Caco-2 (cell line): ENCODE data around the gene MTCL3.

Experiments
- BruUV-seq: library from RNA; stranded (reverse); fragments of 400-500 nt; replicated peaks from 2 replicates; lab custom pipeline; 2021; lab: Mats Ljungman, UMichigan
- CTCF ChIA-PET: fragments of 300-600 bp; sonication (Branson Sonifier 250); formaldehyde crosslinking; loops from one replicate; lab custom pipeline; 2022; ENCODE audit warnings: antibody characterized with exemption; lab: Charles Lee
- POLR2A ChIA-PET: fragments of 300-600 bp; sonication (Branson Sonifier 250); formaldehyde crosslinking; loops from one replicate; lab custom pipeline; 2022; ENCODE audit warnings: antibody characterized with exemption; lab: Charles Lee
- DNase-seq, 2 experiments: peaks; one replicate each; pipeline versions ENCODE4 v3.0.0 to v3.0.0-alpha.2; 2020 to 2022
- H3K27me3 ChIP-seq: replicated peaks from 2 replicates; pipeline ENCODE4 v1.6.0; 2011; ENCODE audit warnings: low read length; ENCODE audit not compliant: control insufficient read depth, insufficient read depth
- H3K36me3 ChIP-seq: 2 replicates; pipeline ENCODE4 v1.5.1; 2011; ENCODE audit warnings: low read length; ENCODE audit not compliant: control insufficient read depth, insufficient read depth
- H3K4me1 ChIP-seq: fragments of 250-450 bp; sonication (Bioruptor Pico); 2 replicates; pipeline ENCODE4 v1.5.1; 2020; ENCODE audit warnings: mild to moderate bottlenecking
- H3K4me3 ChIP-seq: 2 replicates; pipeline ENCODE4 v1.5.1; 2011; ENCODE audit warnings: low read depth, mild to moderate bottlenecking, control low read depth, low read length
- H3K9me3 ChIP-seq: fragments of 250-450 bp; sonication (Bioruptor Pico); 2 replicates; pipeline ENCODE4 v1.5.1; 2020; ENCODE audit warnings: mild to moderate bottlenecking, moderate library complexity
- H3K27ac Mint-ChIP-seq: one replicate; pipeline ENCODE4 v1.8.0; 2022; ENCODE audit warnings: mixed read lengths; ENCODE audit not compliant: unreplicated experiment
- H3K27me3 Mint-ChIP-seq: one replicate; pipeline ENCODE4 v1.8.0; 2022; ENCODE audit warnings: mixed read lengths; ENCODE audit not compliant: insufficient read depth, unreplicated experiment
- H3K36me3 Mint-ChIP-seq: one replicate; pipeline ENCODE4 v1.8.0; 2022; ENCODE audit warnings: mild to moderate bottlenecking, mixed read lengths; ENCODE audit not compliant: insufficient read depth, unreplicated experiment
- H3K4me1 Mint-ChIP-seq: one replicate; pipeline ENCODE4 v1.8.0; 2022; ENCODE audit warnings: low read depth, mixed read lengths; ENCODE audit not compliant: unreplicated experiment
- H3K4me3 Mint-ChIP-seq: one replicate; pipeline ENCODE4 v1.8.0; 2022; ENCODE audit warnings: mild to moderate bottlenecking, moderate library complexity, mixed read lengths; ENCODE audit not compliant: unreplicated experiment
- H3K9me3 Mint-ChIP-seq: one replicate; pipeline ENCODE4 v1.8.0; 2022; ENCODE audit warnings: mixed read lengths; ENCODE audit not compliant: unreplicated experiment
- intact Hi-C: fragments of 100-400 bp; cut with micrococcal nuclease; formaldehyde crosslinking; loops from one replicate; pipeline ENCODE4 v1.10.0; 2022; ENCODE audit not compliant: unreplicated experiment
- TF ChIP-seq, protein P1 (sequence below), 2 experiments: fragments of 200-600 bp in 1 of 2; IDR thresholded peaks; 1 replicate in 1 of 2; 2 replicates in 1 of 2; pipeline versions ENCODE4 v1.5.1 to v1.8.0; 2011 to 2022; ENCODE audit warnings: antibody characterized with exemption in 1 of 2, control low read depth in 1 of 2, inconsistent platforms in 1 of 2, low read depth in 1 of 2, low read length in 1 of 2, mild to moderate bottlenecking in 1 of 2, moderate library complexity in 1 of 2; ENCODE audit not compliant: insufficient read depth in 1 of 2, severe bottlenecking in 1 of 2, unreplicated experiment in 1 of 2

MTCL3 gene

DNA sequence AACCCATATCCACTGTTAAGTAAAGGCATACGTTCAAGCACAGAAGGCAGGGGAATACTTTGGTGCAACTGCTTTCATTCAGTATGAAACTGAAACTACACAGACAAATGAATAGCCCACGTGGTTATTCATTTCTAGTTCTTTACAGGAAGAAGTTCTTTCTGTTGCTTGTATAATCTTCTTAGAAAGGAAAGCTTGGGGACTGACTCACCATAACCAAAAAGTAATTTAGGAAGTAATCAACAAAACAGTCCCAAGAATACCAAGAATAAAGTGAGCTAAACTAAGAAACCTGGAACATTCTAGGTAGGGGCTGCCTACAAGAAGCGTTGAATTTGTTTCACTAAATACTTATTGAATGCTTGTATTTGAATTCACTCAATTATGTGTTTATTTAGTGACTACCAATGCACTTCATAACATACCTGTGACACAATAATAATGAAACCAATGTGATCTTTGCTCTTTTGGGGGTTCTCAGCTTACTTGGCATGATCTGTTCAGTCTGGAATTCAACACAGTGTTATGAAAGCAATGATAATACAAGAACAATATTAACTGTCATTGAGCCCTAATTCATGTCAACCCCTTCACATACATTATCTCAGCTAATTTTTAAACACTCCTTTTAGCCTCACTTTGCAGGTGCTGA lies 34.8 kb downstream of the MTCL3 start:
- POLR2A ChIA-PET: no interaction called here

DNA sequence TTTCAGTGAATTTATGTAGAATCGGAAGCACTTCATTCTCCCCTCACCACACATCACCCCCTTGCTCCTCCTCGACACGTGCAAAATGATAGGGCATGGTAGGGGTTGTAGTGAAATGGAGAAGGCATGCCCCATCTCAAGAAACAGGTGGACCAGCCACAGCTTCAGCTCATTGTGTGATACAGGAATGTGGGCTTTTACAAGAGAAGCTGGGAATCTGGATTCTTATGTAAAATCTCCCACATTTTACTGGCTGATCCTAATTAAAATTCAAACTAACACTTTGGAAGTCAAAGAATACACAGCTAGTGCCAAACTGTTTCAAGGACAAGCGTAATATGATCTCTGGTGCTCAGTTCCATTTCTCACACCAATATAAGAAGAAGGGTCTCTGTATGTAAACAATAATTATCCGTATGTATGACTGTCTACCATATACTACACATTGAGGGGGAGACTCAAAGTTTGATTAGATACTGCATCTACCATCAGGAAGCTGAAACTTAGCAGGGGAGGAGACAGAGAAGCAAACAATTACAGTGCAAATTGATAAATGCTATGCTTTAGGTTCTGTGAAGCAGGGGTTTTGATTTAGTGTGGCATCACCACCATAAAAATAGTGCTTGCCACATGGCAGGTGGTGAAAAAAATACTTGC lies 35.6 kb downstream of the MTCL3 start:
- Histone ChIP-seq H3K27me3 (no peaks in the 10 kb centered on the region), H3K4me3 (no peak overlapping the region), H3K9me3 (no peaks in the 10 kb centered on the region), H3K36me3 (no peaks in the 10 kb centered on the region), H3K4me1 (peaks cover 9% of the 10 kb centered on the region)
- no peak overlapping the region for H3K27ac Mint-ChIP-seq
- H3K4me3 Mint-ChIP-seq: no peak overlapping the region
- BruUV-seq: no TSS peak
- H3K27me3 Mint-ChIP-seq: peaks cover 5% of the 10 kb centered on the region
- ChIA-PET CTCF (no interaction called here), POLR2A (no interaction called here)
- DNase-seq: no peak
- H3K4me1 Mint-ChIP-seq: no peaks in the 10 kb centered on the region
- TF ChIP-seq, protein P1, sequence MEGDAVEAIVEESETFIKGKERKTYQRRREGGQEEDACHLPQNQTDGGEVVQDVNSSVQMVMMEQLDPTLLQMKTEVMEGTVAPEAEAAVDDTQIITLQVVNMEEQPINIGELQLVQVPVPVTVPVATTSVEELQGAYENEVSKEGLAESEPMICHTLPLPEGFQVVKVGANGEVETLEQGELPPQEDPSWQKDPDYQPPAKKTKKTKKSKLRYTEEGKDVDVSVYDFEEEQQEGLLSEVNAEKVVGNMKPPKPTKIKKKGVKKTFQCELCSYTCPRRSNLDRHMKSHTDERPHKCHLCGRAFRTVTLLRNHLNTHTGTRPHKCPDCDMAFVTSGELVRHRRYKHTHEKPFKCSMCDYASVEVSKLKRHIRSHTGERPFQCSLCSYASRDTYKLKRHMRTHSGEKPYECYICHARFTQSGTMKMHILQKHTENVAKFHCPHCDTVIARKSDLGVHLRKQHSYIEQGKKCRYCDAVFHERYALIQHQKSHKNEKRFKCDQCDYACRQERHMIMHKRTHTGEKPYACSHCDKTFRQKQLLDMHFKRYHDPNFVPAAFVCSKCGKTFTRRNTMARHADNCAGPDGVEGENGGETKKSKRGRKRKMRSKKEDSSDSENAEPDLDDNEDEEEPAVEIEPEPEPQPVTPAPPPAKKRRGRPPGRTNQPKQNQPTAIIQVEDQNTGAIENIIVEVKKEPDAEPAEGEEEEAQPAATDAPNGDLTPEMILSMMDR (IDR thresholded peaks at IDR 0.05; ENCODE audit: insufficient read depth in 1 of 2, low read depth in 1 of 2, low read length in 1 of 2, severe bottlenecking in 1 of 2, unreplicated experiment in 1 of 2): no peak
- intact Hi-C loops: loop anchor here (10.0 kb wide), 1 partner anchor 899 kb away; no protein-coding TSS in a partner anchor
- H3K9me3 Mint-ChIP-seq: no peaks in the 10 kb centered on the region
- H3K36me3 Mint-ChIP-seq: no peaks in the 10 kb centered on the region

More for the DNA sequence above, 34.8 kb downstream of the MTCL3 start:
- Mint-ChIP-seq H3K27ac (no peak overlapping the region), H3K27me3 (peaks cover 5% of the 10 kb centered on the region), H3K4me1 (no peaks in the 10 kb centered on the region), H3K4me3 (no peak overlapping the region), H3K9me3 (no peaks in the 10 kb centered on the region), H3K36me3 (no peaks in the 10 kb centered on the region)
- CTCF ChIA-PET: no interaction called here
- Histone ChIP-seq H3K4me3 (no peak overlapping the region), H3K36me3 (no peaks in the 10 kb centered on the region), H3K4me1 (peaks cover 9% of the 10 kb centered on the region), H3K9me3 (no peaks in the 10 kb centered on the region), H3K27me3 (no peaks in the 10 kb centered on the region)
- no TSS peak for BruUV-seq
- no peak for DNase-seq
- intact Hi-C loops: loop anchor here (10.0 kb wide), 1 partner anchor 900 kb away; no protein-coding TSS in a partner anchor
- TF ChIP-seq, protein P1 (IDR thresholded peaks at IDR 0.05; ENCODE audit: insufficient read depth in 1 of 2, low read depth in 1 of 2, low read length in 1 of 2, severe bottlenecking in 1 of 2, unreplicated experiment in 1 of 2): no peak

DNA sequence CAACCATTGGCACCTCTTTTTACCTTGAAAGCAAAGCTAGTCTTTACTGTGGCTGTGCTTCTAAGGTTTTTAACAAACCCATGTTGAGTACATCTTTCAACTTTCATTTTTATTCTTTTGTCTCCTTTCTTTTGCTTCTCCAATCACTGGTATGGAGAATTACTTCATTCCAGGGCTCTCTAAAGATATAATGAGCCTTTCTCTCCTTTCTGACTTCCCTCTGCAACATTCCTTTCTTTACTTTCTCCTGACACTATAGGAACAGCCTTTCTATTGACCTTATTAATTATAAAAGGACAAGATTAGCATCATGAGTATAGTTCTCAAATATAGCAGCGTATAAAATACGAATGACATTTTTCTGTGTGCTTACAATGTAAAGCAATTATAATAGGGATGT lies 36.8 kb downstream of the MTCL3 start:
- no peak overlapping the region for H3K27ac Mint-ChIP-seq
- H3K36me3 Mint-ChIP-seq: no peaks in the 10 kb centered on the region
- no peaks in the 10 kb centered on the region for H3K36me3 ChIP-seq
- no peaks in the 10 kb centered on the region for H3K9me3 Mint-ChIP-seq
- H3K4me1 ChIP-seq: peaks cover 9% of the 10 kb centered on the region
- H3K4me1 Mint-ChIP-seq: no peaks in the 10 kb centered on the region
- H3K4me3 Mint-ChIP-seq: no peak overlapping the region
- no peak overlapping the region for H3K4me3 ChIP-seq
- intact Hi-C loops: loop anchor here (10.0 kb wide), 1 partner anchor 898 kb away; no protein-coding TSS in a partner anchor
- TF ChIP-seq, protein P1 (IDR thresholded peaks at IDR 0.05; ENCODE audit: insufficient read depth in 1 of 2, low read depth in 1 of 2, low read length in 1 of 2, severe bottlenecking in 1 of 2, unreplicated experiment in 1 of 2): no peak
- no TSS peak for BruUV-seq
- H3K27me3 ChIP-seq: no peaks in the 10 kb centered on the region
- DNase-seq: no peak
- POLR2A ChIA-PET: no interaction called here
- CTCF ChIA-PET: no interaction called here
- no peaks in the 10 kb centered on the region for H3K9me3 ChIP-seq
- H3K27me3 Mint-ChIP-seq: peaks cover 11% of the 10 kb centered on the region
